ENCODE measurements around the gene AFAP1.

Gene AFAP1

DNA sequence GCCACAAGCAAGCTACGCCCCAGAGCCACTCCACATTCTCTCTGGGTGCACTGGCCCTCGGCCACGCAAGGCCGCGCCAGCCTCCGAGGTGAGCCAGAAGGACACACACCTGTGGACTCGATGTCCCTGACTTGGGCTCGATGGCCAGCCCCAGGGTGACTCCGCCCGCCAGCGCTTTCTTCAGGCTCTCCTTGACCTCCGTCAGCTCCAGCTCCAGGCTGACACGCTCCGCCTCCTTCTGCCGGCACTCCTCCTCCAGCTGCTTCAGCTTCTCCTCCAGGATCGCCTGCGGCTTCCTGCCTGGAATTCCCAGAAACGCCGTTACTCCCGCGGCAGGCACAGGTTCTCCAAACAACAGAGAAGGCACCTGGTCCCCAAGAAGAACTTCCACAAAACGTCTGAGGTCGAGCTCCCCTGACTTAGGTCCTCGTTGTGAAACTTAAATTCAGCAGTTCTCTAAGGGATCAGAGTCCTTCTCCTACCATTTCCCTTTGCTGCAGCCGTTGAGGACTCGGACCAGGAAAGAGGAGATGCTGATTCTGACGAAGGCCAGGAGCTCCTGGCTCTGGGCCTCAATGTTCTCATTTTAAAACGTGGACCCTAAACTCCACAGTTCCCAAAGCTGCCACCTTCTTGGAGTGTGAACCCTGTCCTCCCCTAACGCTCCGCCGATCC, 166.8 kb downstream of the AFAP1 start:
- no peak for DNase-seq (ENCODE audit: low read depth in 2 of 2, low spot score in 1 of 2)

DNA sequence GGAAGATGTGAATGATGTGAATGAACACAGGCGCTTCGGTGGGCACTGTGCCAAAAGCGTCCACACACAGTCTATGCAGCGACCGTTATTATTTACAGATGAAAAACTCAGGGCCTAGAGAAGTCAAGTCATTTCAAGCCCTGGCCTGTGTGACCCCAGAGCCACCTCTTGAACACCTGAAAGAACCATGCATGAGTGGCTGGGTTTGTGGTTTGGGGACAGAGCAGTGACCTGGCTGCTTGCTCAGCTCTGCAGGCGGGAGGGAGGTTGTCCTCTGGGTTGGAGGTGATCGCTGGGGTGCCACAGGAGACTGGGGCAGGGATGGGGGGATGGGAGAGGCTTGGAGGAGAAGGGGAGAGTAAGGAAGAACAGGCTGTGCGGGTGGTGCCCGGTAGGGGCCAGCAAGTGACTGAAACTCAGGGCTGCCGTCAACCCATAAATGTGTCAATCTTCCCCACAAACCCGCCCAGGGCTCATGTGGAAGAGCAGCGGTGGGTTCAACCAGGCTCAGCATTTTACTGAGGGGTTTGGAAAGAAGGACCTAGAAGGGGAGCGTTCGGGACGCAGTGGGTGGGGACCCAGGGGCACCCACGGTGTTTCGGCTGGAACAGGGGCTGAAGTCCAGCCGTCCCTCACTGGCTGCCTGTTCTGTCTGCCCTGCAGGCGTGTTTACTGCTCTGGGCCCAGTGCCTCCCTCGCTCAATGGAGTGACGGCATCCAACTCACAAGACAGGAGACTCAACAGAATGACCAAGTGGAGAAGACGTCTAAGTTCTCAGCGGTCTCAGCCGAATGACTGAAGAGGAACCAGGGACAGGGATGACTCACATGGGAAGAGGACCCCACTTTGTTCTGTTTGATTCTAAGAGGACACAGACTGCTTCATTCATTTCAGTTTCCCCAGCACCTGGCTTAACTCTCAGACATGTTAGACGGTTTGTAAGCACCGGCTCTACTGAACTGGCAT, 167.8 kb downstream of the AFAP1 start:
- DNase-seq (ENCODE audit: low read depth in 2 of 2, low spot score in 1 of 2), result no peak

DNA sequence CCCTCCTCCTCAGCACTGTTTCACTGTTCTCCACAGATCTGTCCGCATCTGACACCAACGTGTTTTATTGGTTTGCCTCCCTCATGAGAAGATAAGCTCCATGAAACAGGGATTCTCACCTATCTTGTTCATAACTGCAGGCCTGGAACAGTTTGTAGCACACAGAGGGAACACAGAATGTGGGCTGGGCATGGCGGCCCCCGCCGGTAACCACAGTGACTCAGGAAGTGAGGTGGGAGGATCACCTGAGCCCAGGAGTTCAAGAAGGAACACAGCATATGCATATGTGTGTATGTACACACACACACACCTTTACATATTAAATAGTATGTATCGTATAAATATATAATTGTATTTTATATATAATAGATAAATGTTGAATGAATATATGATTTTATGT, 168.6 kb downstream of the AFAP1 start:
- DNase-seq (ENCODE audit: low read depth in 2 of 2, low spot score in 1 of 2), result no peak

DNA sequence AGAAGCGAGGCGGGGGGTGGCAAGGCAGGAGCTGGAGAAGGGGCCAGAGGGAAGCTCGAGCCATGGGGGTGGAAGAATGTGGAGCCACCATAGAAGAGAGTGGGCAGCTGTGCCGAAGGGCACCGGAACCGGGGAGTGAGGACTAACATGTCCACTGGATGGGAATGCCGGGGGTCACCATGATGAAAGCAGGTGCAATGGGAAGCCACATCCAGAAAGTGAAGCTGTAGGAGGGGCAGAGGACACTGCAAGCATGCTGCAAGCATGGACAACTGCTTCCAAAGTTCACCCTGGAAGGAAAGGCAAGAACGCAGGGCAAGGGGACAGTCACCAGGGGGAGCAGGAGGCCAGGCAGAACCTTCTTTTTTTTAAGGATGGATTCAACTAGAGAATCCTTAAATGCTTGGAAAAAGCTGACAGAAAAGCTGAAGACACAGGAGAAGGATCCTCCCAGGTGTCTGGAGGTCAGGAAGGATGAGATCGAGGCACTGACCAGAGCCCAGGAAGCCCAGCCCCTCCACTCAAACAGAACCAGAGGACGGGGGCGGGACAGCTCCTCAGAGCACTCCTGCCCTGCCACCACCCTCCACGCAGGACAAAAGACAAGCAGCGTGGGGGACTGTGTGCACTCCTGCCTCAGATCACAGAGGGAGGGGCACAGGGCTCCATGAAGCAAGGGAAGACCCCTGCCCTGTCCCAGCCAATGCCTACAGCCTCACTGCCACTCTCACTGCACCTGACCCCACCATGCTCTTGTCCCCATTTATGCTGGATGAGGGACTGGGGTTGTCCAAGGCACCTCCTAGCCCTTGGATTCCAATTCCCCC, 169.2 kb downstream of the AFAP1 start:
- no peak for DNase-seq (ENCODE audit: low read depth in 2 of 2, low spot score in 1 of 2)

DNA sequence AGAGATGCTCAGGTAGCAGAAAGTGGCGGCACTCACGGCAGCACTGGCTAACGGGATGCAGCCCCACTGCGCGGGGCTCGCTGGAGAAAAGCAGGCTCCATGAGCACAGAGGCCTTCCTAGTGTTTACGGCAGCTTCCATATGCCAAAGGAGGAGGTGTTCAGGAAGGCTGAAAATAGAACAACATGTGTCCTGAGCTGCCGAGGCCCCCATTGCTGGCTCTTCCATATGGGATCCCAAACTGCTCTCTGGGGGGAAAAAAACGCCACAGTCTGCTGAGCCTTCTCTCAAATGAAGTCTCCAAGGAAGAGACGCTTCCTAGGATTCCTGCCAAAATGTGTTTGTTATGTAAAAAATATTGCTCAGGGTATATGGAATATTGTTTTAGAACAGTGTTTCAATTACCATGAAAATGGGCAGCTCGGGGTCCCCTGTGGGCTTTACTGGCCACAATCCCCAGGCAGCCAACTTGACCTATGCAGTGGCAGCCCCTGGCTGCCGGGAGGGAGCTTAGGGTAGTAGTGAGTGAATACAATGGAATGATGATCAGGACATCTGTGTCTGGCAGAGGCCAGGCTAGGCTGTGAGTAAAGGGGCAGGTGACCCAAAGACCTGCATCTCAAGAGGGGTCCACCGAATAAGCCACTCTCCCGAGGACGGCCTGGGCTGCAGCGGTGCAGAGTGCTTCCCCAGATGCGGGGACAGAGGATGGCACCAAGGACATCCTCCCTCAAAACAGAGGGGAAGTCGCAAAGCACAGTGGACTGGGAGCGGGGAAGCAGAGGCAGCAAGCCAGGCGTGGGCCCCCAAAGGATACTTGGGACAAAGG, 170.1 kb downstream of the AFAP1 start:
- DNase-seq (ENCODE audit: low read depth in 2 of 2, low spot score in 1 of 2), result no peak

DNA sequence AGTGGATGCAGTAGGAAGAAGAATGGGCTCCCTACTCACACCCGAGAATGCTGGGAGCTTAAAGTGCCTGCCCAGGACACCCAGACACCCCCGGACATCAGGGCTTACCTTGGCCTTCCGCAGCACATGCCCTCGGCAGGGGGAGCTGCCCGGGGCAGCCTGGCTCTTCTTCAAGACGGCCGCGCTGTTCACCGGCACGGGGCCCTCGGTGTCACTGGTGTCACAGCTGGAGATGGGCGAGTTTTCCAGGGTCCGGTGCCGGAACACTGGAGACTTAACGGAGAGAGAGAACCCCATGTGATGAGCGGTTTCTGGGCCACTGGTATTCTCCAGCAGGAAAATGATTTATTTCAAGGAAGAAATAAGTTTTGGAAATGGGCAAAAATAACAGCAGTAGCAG, 170.9 kb downstream of the AFAP1 start:
- DNase-seq (ENCODE audit: low read depth in 2 of 2, low spot score in 1 of 2), result no peak

DNA sequence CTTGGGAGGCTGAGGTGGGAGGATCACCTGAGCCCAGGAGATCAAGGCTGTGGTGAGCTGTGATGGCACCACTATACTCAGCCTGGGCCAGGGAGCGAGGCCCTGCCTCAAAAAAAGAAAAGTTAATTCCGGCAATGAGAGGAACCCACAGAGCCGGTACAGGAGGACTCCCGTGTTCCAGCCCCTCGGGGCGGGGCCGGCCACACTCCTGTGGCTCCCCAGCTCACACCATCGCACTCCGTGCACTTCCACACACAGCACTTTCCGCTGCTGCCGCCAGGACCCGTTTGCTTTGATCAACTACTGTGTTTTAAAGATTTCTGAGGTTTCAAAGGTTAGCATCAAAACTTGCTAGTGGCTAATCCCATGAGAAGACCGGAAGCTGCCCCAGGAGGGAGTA, 171.7 kb downstream of the AFAP1 start:
- no peak for DNase-seq (ENCODE audit: low read depth in 2 of 2, low spot score in 1 of 2)

DNA sequence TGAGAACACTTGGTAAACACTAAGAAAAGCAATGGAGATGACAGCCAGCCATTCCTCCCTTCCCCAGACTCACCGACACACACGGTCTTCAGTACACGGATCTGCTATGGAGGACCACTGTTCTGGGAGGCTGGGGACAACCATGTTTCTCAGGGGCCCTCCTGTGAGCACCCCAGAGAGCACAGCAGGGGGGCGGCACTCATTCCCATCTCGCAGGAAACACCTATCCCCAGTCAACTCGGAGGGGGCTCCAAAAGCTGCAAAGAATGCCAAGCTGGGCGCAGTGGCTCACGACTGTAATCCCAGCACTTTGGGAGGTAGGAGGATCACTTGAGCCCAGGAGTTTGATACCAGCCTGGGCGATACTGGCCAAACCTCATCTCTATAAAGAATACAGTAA, 172.1 kb downstream of the AFAP1 start:
- no peak for DNase-seq (ENCODE audit: low read depth in 2 of 2, low spot score in 1 of 2)

DNA sequence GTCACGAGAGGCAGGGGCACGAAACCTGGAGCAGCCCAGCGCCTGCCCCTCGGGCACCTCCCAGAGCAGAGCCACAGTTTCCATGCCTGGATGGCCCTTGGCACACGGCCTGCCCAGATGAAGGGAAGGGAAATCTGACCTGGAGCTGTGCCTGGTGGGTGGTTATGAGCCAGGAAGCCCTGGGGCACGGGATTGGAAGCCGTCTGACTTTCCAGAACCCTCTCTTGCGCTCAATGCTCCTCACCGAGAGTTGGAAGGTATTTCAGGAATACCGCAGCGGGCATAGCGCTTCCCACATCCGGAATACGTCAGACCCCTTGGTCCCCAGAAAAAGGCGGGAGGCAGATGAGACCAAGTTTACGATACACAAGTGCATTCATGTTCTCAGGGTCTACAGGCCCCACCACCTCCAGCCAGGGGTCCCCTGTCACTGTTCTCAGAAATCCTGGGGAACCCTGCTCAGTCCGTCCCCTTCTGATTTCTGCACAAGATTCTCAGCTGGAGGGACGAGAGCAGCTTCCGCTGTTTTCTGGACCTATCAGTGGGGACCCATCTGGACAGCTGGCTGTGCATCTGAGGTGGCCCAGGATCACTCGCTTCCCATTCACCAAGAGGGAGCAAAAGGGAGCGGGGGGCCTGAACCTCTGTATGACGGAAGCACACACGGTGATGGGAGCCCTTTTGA, 172.9 kb downstream of the AFAP1 start:
- DNase-seq (ENCODE audit: low read depth in 2 of 2, low spot score in 1 of 2), result no peak

DNA sequence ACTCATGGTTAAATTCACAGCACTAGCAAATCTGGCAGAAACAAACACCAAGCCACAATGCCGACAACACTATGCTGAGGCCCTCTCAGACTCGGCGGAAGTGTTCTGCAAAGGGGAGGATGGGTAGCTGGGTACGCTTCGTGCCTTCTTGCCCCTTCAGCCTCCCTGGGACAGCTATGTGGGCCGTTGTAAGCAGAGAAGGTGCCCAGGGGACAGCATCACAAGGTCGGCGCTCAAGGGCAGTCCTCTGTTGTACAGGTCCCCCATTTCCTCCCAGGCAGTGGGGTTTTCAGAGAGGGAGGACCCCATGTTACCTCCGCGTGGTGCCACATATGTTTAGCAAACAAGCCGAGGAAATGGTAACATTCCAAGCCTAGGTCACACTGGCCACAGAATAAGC, 173.6 kb downstream of the AFAP1 start:
- DNase-seq (ENCODE audit: low read depth in 2 of 2, low spot score in 1 of 2), result no peak

DNA sequence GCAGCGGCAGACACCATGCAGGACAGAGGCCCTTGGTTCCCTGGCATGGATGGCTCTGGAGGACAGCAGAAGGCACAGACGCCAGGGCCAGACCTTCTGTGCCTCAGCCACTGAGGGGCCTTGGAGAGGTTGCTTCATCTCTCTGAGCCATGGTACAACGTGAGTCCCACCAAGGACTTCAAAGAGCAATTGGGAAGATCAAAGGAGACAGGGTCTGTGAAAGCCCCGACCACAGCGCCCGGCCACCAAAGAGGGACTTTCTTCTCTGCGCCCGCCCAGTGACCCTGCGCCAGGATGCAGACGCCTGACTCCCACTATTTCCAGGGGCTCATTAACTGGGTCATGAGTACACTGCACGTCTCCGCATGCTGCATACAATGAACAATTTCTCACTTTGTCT, 174.0 kb downstream of the AFAP1 start:
- DNase-seq (ENCODE audit: low read depth in 2 of 2, low spot score in 1 of 2), result no peak

DNA sequence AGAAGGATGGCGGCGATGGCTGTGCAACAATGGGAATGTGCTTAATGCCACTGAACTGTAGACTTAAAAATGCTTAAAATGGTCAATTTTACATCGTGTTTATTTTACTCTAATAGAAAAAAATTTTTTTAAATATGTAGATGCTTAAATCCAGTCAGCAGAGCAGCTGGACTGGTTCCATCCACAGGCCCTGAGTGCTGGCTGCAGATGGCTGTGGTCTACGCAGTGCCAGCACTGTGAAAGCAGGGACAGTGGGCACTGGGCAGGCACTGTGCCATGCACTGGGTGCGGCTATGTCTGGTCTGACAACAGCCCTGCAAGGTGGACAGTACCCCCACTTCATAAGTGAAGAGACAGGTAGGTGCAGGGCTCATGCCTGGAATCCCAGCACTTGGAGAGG, 175.2 kb downstream of the AFAP1 start:
- DNase-seq (ENCODE audit: low read depth in 2 of 2, low spot score in 1 of 2), result no peak

DNA sequence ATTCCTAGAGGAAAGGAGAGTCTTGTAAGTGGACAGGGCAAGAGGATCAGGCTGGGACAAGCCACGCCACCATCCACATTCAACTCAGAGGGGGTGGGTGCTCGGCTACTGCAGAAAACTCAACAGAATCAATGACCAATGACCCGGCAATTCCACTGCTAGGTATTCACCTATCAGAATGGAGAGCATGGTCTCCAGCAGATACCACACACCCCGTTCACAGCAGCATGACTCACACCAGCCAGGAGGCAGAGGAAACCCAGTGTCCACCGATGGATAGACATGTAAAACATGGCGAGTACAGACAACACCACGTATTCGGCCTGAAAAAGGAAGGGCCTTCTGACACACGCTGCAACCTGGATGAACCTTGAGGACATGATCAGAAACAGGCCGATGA, 175.9 kb downstream of the AFAP1 start:
- no peak for DNase-seq (ENCODE audit: low read depth in 2 of 2, low spot score in 1 of 2)

DNA sequence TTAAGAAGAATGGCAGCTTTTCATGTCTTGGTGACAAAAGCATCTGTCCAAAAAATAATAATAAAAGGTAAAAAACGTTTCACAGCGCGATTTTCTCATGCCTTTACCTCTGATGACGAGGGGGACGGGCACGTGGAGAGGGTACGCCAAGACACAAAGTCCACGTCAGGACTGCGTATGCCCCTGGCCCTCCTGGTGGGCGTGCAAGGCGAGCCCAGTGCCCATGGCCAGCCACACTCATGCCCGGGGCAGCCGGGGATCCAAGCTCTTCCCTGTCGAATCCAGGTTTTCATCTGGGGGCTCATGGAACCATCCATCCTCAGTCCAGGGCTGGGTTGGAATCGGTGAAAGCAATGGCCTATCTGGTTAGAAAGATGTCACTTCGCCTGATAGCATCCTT, 176.6 kb downstream of the AFAP1 start:
- DNase-seq (ENCODE audit: low read depth in 2 of 2, low spot score in 1 of 2), result no peak

DNA sequence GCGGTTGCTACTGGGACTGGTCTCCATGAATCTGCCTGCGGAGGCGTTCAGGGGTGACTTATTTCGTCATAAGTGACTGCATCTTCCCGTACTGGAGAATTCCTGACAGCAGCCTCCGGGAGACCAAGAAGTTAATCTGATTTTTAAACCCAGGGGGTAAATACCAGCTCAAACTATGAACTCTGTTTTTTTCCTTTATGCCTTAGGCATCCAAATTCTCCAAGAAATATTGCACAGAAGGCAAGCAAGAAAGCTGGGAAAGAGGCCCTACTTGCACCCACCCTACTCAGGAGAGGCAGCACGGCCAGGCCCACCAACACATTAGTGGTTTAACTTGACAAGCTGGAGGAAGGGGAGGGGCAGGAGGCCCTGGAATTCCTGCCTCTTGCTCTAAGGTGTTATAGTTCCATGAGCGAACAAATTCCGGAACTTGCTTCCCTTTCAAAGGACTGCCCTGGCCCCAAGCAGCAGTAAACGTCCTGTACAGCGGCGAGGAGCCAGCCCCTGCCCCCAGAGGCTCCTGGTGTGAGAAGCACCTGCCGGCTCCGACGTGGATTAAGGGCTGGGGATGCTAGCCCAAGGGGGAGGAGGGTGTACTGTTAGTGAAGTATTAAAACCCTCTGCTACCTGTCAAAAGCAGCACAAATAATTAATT, 177.2 kb downstream of the AFAP1 start:
- DNase-seq (ENCODE audit: low read depth in 2 of 2, low spot score in 1 of 2), result no peak

DNA sequence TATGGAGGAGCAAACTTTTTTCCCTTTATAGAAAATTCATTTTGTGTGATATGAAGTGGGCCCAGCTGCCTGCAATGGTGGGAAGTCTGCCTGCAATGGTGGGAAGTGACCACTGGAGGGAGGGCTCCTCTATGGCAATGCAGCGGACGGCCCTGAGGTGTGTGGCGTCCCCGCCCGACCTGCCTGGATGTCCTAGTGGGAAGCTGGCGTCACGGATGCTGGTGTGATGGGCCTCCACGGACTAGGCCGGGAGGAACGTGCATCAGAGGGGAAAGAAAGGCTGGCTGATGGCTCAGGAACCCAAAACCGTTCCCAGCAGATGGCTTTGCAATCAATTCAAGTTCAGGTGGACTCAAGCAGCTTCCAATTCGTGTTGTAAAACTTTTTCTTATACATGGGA, 177.9 kb downstream of the AFAP1 start:
- DNase-seq (ENCODE audit: low read depth in 2 of 2, low spot score in 1 of 2), result peak in 1 of 2 donors; percentile 10

DNA sequence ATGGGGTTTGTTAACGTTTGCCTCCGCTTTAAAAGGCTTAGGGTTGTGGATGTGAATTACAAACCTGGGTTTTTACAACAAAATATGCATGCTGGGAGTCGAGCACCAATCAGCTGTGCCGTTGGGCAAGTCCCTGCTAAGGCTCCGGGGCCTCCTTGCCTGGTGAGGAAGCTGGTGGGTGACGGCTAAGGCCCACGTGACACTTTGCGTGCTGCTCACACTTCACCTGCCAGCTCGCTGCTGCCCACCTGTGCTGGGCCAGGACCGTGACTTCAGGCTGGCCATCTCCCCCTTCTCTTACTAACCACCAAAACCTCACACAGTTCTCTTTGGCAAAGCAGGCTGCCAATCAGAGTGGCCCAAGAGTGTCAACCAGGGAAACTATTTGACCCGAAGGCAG, 178.3 kb downstream of the AFAP1 start:
- DNase-seq (ENCODE audit: low read depth in 2 of 2, low spot score in 1 of 2), result no peak

DNA sequence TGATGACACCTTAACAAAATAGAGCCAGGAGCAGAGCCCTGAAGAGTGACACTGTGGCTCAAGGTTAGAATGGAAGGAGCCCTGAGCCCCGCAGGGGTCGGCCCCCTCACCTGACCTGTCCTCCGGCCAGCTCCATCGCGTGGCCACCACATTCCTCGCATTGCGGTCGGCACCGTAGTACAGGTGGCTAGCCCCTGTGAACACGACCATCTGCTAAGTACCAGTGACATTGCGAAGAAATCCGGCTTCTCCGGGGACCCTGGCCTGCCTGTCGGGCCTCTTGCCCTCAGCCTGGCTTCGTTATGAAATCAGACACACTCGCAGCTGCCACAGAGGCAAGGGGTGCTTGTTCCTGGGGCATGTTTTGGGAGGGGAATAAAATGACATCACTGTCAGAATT, 179.0 kb downstream of the AFAP1 start:
- no peak for DNase-seq (ENCODE audit: low read depth in 2 of 2, low spot score in 1 of 2)

DNA sequence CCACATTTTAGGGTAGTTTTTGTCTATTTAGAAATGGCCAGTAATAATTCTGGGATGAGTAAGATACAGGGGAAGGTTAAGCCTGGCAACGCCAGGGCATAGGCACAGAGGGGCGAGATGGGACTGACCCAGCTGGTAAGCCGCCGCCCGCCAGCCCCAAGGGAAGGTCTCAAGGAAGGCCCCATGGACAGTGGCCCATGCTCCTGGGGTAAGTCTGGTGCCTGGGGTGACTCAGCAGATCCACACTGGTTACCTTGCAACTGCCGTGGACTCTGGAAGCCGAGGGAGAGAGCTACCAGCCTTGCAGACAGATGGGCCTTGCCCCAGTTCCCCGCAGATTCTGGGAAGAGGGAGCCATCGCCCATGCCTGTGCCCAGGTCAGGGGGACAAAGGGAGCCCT, 179.4 kb downstream of the AFAP1 start:
- DNase-seq (ENCODE audit: low read depth in 2 of 2, low spot score in 1 of 2), result no peak

DNA sequence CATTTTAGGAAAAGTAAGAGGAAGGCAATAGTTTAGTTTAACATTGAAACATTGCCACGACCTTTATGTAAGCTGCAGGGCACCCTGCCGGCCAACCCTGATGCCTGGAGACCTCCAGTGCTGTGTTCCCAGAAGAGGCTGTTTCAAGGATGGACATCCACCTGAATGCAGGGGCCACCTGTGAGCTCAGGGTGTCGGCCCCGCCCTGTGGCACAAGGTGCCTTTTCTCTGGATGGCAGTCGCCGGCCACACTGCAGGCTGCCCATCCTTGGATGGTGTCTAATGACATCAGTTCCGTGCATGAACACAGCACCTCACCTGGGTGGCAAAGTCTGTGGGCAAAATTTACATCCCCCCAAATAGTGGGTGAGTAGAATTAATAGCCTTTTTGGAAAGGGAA, 180.0 kb downstream of the AFAP1 start:
- DNase-seq (ENCODE audit: low read depth in 2 of 2, low spot score in 1 of 2), result no peak
